HPDE6-E6E7 (cell line): ENCODE data around the gene NKX1-2.

Experiments
- DNase-seq: peaks from one replicate; pipeline ENCODE4 v3.0.0; 2011; ENCODE audit warnings: missing footprints; ENCODE audit errors: extremely low spot score

NKX1-2 gene

GRCh38 chr10:124476043-124476725 lies 26.3 kb upstream of the NKX1-2 start:
- DNase-seq: no peak

GRCh38 chr10:124474514-124475070 lies 24.8 kb upstream of the NKX1-2 start:
- no peak for DNase-seq

GRCh38 chr10:124473070-124473469 lies 23.2 kb upstream of the NKX1-2 start:
- DNase-seq: no peak

GRCh38 chr10:124472071-124472470 lies 22.2 kb upstream of the NKX1-2 start:
- no peak for DNase-seq

- no peak for DNase-seq
Measured at GRCh38 chr10:124470544-124471434, 21.0 kb upstream of the NKX1-2 start.

- DNase-seq: no peak
Measured at GRCh38 chr10:124469956-124470484, 20.2 kb upstream of the NKX1-2 start.

GRCh38 chr10:124468624-124469023 lies 18.8 kb upstream of the NKX1-2 start:
- no peak for DNase-seq

GRCh38 chr10:124467165-124467564 lies 17.3 kb upstream of the NKX1-2 start:
- no peak for DNase-seq

GRCh38 chr10:124465777-124466488 lies 16.1 kb upstream of the NKX1-2 start:
- DNase-seq: no peak

- no peak for DNase-seq
Measured at GRCh38 chr10:124465003-124465776, 15.4 kb upstream of the NKX1-2 start.

- DNase-seq: no peak
Measured at GRCh38 chr10:124464028-124464965, 14.5 kb upstream of the NKX1-2 start.

GRCh38 chr10:124462348-124462695 lies 12.5 kb upstream of the NKX1-2 start:
- DNase-seq: no peak

GRCh38 chr10:124461642-124462347 lies 12.0 kb upstream of the NKX1-2 start, which contains the start of gene LHPP:
LHPP (plus strand) TSS chr10:124461823; CDS start chr10:124461863, 40 bp downstream.
- peak; percentile 80 for DNase-seq

- DNase-seq: no peak
Measured at GRCh38 chr10:124460144-124460543, 10.3 kb upstream of the NKX1-2 start.

GRCh38 chr10:124459395-124459794 lies 9.6 kb upstream of the NKX1-2 start:
- no peak for DNase-seq

- DNase-seq: no peak
Measured at GRCh38 chr10:124458889-124459288, 9.1 kb upstream of the NKX1-2 start.

- no peak for DNase-seq
Measured at GRCh38 chr10:124458473-124458872, 8.6 kb upstream of the NKX1-2 start.

- no peak for DNase-seq
Measured at GRCh38 chr10:124455441-124455840, 5.6 kb upstream of the NKX1-2 start.

GRCh38 chr10:124453960-124454610 lies 4.2 kb upstream of the NKX1-2 start:
- no peak for DNase-seq
